Adrenal gland (tissue), 5 donors: ENCODE results near the gene COL19A1.

ENCODE experiments used
- POLR2A ChIP-seq, 2 donors: fragments of 450-650 bp; IDR thresholded peaks; one replicate each; pipeline ENCODE4 v1.6.1; 2017; ENCODE audit warnings: antibody characterized with exemption in 2 of 2, mild to moderate bottlenecking in 2 of 2, moderate library complexity in 1 of 2
- TF ChIP-seq, protein P1 (sequence below), 6 experiments: fragments of 450-650 bp in 4 of 6; fragments of 200-600 bp in 2 of 6; sonication (generic) in 1 of 6; IDR thresholded peaks; 1 replicate in 5 of 6; 2 replicates in 1 of 6; pipeline versions ENCODE4 v1.5.1 to v1.8.0; 2016 to 2021; ENCODE audit warnings: antibody characterized with exemption in 6 of 6, mild to moderate bottlenecking in 2 of 6, moderate library complexity in 1 of 6
- donor health status: DM: no; HTN: no; CAD: no.

DNA sequence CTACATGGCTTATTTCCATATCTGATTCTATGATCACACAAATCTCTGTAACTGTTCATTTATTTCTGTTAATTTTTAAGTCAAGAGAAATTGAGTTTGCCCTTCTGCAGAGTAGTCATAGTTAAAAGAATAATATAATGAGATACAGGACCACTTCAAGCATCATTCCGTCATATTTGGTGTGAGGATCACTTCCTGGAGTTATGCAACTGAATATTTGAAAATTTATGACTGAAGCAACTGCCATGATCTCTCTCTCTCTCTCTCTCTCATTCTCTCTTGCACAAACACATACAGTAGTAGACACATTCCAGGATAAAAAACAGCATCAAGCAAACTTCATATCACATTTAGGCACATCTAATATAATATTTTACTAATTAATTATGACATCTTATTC is 320.1 kb downstream of the COL19A1 start:
- TF ChIP-seq, protein P1, sequence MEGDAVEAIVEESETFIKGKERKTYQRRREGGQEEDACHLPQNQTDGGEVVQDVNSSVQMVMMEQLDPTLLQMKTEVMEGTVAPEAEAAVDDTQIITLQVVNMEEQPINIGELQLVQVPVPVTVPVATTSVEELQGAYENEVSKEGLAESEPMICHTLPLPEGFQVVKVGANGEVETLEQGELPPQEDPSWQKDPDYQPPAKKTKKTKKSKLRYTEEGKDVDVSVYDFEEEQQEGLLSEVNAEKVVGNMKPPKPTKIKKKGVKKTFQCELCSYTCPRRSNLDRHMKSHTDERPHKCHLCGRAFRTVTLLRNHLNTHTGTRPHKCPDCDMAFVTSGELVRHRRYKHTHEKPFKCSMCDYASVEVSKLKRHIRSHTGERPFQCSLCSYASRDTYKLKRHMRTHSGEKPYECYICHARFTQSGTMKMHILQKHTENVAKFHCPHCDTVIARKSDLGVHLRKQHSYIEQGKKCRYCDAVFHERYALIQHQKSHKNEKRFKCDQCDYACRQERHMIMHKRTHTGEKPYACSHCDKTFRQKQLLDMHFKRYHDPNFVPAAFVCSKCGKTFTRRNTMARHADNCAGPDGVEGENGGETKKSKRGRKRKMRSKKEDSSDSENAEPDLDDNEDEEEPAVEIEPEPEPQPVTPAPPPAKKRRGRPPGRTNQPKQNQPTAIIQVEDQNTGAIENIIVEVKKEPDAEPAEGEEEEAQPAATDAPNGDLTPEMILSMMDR (IDR thresholded peaks at IDR 0.05) = no peak
- no peak for TF ChIP-seq POLR2A (IDR thresholded peaks at IDR 0.05)
